ENCODE measurements around the gene PWWP2B.

DNA sequence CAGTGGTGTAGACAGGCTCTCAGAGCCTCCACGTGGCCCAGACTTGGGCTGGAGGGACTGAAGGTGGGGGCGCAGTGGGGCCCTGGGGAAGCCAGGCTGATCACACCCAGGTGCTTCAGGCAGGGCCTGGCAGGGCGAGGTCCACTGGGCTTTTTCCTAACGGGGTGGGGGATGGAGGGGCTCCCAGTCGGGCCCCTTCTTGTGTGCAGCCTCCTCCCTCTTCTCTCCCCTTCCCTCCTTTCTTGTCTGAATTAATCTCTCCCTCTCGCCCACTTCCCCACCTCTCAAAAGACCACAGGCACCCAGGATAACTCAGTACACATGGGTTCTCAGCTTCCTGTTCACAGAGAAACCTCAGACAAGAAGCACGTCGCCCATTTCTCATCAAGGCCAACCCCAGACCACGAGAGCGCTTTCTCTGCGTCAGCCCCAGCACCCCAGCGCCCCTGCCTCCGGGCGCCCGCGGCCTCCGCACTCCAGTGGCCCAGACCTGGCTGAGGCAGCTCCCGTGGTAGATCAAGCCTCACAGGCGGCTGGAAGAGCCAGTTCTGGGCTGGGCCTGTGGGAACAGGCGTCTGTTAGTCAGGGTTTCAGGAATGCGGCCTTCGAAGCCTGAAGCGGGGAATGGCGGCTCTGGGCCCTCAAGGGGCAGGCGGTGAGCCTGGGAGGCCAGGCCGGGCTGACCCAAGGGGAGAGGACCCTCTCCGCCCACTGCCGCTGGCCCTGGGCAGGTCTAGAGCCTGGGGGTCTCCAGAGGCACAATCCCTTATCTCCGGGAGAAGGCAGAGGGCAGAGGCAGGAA lies 50.6 kb downstream of the PWWP2B start:
- no peak for TF ChIP-seq SAFB2 (CRISPR knock-in tag; IDR thresholded peaks at IDR 0.05; ENCODE audit: borderline replicate concordance, low read depth)
- TF ChIP-seq, protein P1, sequence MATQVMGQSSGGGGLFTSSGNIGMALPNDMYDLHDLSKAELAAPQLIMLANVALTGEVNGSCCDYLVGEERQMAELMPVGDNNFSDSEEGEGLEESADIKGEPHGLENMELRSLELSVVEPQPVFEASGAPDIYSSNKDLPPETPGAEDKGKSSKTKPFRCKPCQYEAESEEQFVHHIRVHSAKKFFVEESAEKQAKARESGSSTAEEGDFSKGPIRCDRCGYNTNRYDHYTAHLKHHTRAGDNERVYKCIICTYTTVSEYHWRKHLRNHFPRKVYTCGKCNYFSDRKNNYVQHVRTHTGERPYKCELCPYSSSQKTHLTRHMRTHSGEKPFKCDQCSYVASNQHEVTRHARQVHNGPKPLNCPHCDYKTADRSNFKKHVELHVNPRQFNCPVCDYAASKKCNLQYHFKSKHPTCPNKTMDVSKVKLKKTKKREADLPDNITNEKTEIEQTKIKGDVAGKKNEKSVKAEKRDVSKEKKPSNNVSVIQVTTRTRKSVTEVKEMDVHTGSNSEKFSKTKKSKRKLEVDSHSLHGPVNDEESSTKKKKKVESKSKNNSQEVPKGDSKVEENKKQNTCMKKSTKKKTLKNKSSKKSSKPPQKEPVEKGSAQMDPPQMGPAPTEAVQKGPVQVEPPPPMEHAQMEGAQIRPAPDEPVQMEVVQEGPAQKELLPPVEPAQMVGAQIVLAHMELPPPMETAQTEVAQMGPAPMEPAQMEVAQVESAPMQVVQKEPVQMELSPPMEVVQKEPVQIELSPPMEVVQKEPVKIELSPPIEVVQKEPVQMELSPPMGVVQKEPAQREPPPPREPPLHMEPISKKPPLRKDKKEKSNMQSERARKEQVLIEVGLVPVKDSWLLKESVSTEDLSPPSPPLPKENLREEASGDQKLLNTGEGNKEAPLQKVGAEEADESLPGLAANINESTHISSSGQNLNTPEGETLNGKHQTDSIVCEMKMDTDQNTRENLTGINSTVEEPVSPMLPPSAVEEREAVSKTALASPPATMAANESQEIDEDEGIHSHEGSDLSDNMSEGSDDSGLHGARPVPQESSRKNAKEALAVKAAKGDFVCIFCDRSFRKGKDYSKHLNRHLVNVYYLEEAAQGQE (IDR thresholded peaks at IDR 0.05; ENCODE audit: borderline replicate concordance in 1 of 2, low read depth in 1 of 2, low read length in 2 of 2), result no peak
